Natural killer cell treated with Interleukin-12 subunit alpha and Interleukin-12 subunit beta and Interleukin-15 and Interleukin-18, amount 100 ng/mL, for 72 hours (primary cell): ENCODE data around the gene TXNL1. TPM values are rescaled to one million over a fixed set of nuclear protein-coding genes. Genes with fewer than 3 reads are reported as not detected.
"Not testable (repeated sequence)": the region's sequence is repeated elsewhere in the genome, so short reads cannot be mapped to it uniquely, and the experiment has no call there.

Source experiments
- ATAC-seq, 2 donors: fragments of 150-1000 bp; cut with Tn5 transposase in 1 of 2; sonication (Bioruptor Pico), chemical (Tn5 transposase) in 1 of 2; 2 replicates each; pipeline ENCODE4 v1.10.0; 2021
- DNase-seq: peaks from one replicate; pipeline ENCODE4 v3.0.0; 2022; ENCODE audit warnings: low spot score
- H3K27ac Mint-ChIP-seq, 2 donors: 1 replicate in 1 of 2; 2 replicates in 1 of 2; pipeline ENCODE4 v1.8.0; 2022; ENCODE audit warnings: mixed read lengths in 2 of 2, mild to moderate bottlenecking in 1 of 2, moderate library complexity in 1 of 2
- H3K27me3 Mint-ChIP-seq, 2 donors: 1 replicate in 1 of 2; 2 replicates in 1 of 2; pipeline ENCODE4 v1.8.0; 2022; ENCODE audit warnings: mixed read lengths in 2 of 2
- H3K36me3 Mint-ChIP-seq: one replicate; pipeline ENCODE4 v1.8.0; 2022; ENCODE audit warnings: mixed read lengths
- H3K4me1 Mint-ChIP-seq, 2 donors: 1 replicate in 1 of 2; 2 replicates in 1 of 2; pipeline ENCODE4 v1.8.0; 2022; ENCODE audit warnings: low read depth in 2 of 2, mixed read lengths in 2 of 2, mild to moderate bottlenecking in 1 of 2
- H3K4me3 Mint-ChIP-seq: one replicate; pipeline ENCODE4 v1.8.0; 2022; ENCODE audit warnings: mixed read lengths
- H3K9me3 Mint-ChIP-seq: 2 replicates; pipeline ENCODE4 v1.8.0; 2022; ENCODE audit warnings: mixed read lengths
- total RNA-seq, 2 donors: library from RNA; stranded (reverse); gene quantifications; one replicate each; pipeline ENCODE4 v1.2.3, GENCODE V29; 2022

The TXNL1 gene
- total RNA-seq, 2 donors from 2014 or later = 50.3 to 60.5 TPM

DNA sequence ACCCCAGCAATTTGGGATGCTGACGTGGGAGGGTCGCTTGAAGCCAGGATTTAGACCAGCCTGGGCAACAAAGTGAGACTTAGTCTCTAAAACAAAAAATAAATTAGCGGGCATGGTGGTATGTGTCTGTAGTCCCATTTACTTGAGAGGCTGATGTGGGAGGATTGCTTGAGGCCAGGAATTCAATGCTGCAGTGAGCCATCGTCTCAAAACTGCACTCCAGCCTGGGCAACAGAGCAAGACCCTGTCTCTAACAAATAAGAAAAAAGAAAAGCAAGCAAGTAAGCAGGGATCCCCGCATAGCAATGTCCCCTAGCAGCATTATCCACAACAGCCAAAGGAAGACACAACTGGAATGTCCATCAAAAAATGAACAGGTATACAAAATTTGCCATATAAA, 3.4 kb downstream of the TXNL1 start:
- H3K36me3 Mint-ChIP-seq = peaks cover 22% of the 10 kb centered on the region
- no peaks in the 10 kb centered on the region for H3K27me3 Mint-ChIP-seq
- H3K4me1 Mint-ChIP-seq = peaks cover 25 to 38% of the 10 kb centered on the region in 2 donors
- H3K4me3 Mint-ChIP-seq = peak overlapping the region; percentile 7
- peaks cover 3% of the 10 kb centered on the region for H3K9me3 Mint-ChIP-seq
- DNase-seq (no peak), ATAC-seq (no peak)
- H3K27ac Mint-ChIP-seq = no peak overlapping the region

- H3K27me3 Mint-ChIP-seq = no peaks in the 10 kb centered on the region
Observed at GRCh38 chr18:56632070-56633022, 6.0 kb downstream of the TXNL1 start.

DNA sequence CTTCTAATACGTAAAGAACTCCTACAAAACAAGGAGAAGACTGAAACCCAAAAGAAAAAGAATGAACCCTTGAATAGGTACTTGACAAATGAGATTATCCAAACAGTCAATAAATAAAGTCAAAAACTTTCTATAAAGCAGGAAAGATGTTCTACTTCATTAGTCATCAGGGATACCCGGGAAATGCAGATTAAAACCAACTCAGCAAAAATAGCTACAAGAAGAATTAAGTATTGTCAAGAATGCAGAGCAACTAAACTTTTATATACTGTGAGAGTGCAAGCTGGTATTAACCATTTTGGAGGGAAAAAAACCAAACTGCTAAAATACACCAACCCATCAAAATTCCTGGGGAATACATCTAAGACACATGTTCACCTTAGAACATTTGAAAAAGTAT, 10.4 kb downstream of the TXNL1 start:
- Mint-ChIP-seq H3K9me3 (no peaks in the 10 kb centered on the region), H3K36me3 (peaks cover 5% of the 10 kb centered on the region), H3K4me3 (no peak overlapping the region), H3K27me3 (no peaks in the 10 kb centered on the region), H3K27ac (no peak overlapping the region), H3K4me1 (peaks cover 23 to 24% of the 10 kb centered on the region in 2 donors)
- no peak for ATAC-seq
- DNase-seq = no peak

More at GRCh38 chr18:56632070-56633022, 6.0 kb downstream of the TXNL1 start:
- no peak overlapping the region for H3K4me3 Mint-ChIP-seq
- ATAC-seq (no peak), DNase-seq (no peak)
- H3K27ac Mint-ChIP-seq = no peak overlapping the region
- peaks cover 24 to 36% of the 10 kb centered on the region in 2 donors for H3K4me1 Mint-ChIP-seq
- H3K9me3 Mint-ChIP-seq = no peaks in the 10 kb centered on the region
- peaks cover 1% of the 10 kb centered on the region for H3K36me3 Mint-ChIP-seq

DNA sequence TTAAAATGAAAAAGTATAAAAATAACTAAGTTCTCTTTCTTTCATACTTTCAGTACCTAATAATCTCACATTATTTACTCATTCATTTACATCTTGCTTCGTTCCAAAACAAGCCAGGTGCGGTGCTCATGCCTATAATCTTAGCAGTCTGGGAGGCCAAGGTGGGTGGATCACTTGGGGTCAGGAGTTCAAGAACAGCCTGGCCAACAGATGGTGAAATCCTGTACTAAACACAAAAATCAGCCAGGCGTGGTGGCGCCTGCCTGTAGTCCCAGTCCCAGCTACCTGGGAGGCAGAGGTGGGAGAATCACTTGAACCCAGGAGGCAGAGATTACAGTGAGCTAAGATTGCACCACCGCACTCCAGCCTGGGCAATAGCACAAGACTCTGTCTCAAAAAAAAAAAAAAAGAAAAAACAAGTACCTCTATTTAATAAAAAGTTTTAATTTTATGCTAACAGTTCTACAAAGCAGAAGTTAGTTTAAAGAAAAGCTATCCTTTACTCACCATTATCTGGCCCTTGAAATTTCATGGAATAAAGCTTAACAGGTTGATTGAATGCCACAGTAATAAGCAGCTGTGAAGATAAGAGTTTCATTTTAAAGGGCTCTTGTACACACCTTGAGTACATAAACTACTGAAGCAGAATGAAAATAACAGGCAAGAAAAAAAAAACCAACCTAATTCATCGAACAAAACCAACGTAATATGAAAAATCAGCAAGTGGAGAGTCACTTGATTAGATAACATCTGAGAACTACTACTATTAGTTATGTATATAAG, 22.5 kb downstream of the TXNL1 start:
- Mint-ChIP-seq H3K4me1 (peaks cover 4 to 12% of the 10 kb centered on the region in 2 donors), H3K4me3 (no peak overlapping the region), H3K9me3 (no peaks in the 10 kb centered on the region), H3K27me3 (no peaks in the 10 kb centered on the region), H3K27ac (no peak overlapping the region), H3K36me3 (peaks cover 34% of the 10 kb centered on the region)
- ATAC-seq (no peak), DNase-seq (no peak)

GRCh38 chr18:56606618-56607017, 31.8 kb downstream of the TXNL1 start:
- Mint-ChIP-seq H3K4me1 (no peaks in the 10 kb centered on the region), H3K9me3 (no peaks in the 10 kb centered on the region), H3K4me3 (no peak overlapping the region), H3K27ac (no peak overlapping the region), H3K36me3 (peaks cover 11% of the 10 kb centered on the region), H3K27me3 (no peaks in the 10 kb centered on the region)
- DNase-seq (no peak), ATAC-seq (no peak)

GRCh38 chr18:56598422-56598821, 40.0 kb downstream of the TXNL1 start:
- H3K36me3 Mint-ChIP-seq = no peaks in the 10 kb centered on the region
- H3K27me3 Mint-ChIP-seq = peaks cover 0 to 2% of the 10 kb centered on the region in 2 donors
- ATAC-seq (no peak), DNase-seq (no peak)
- no peak overlapping the region for H3K4me3 Mint-ChIP-seq
- no peak overlapping the region for H3K27ac Mint-ChIP-seq
- no peaks in the 10 kb centered on the region for H3K9me3 Mint-ChIP-seq
- H3K4me1 Mint-ChIP-seq = no peaks in the 10 kb centered on the region

DNA sequence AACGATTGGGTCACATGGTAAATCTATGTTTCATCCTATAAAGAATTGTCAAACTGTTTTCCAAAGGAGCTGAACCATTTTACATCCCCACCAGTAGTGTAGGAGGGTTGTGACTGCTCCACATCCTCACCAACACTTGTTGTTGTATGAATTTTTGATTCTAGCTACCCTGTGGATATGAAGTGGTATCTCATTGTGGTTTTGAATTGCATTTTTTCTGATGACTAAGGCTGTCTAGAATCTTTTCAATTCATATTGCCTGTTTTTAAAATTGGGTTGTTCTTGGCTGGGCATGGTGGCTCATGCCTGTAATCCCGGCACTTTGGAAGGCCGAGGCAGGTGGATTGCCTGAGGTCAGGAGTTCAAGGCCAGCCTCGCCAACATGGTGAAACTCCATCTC, 44.5 kb downstream of the TXNL1 start:
- ATAC-seq = no peak
- Mint-ChIP-seq H3K4me1 (no peaks in the 10 kb centered on the region), H3K27ac (no peak overlapping the region), H3K36me3 (no peaks in the 10 kb centered on the region), H3K9me3 (no peaks in the 10 kb centered on the region), H3K4me3 (no peak overlapping the region), H3K27me3 (peaks cover under 1 to 2% of the 10 kb centered on the region in 2 donors)
- DNase-seq = no peak

DNA sequence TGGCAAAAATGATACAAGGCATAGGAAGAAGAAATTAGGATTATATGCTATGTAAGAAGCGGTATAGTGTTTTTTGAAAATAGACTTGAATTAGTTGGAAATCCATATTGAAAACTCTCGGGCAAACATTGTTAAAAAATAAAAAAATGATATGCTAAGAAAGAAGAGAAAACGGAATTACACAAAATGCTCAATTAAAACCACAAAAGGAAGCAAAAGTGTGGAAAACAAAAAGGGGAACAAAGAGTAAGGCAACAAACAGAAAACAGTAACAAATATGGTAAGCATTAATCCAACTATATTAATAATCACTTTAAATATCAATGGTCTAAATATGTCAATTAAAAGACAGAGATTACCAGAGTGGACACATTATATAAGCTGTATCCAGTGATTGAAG, 58.4 kb downstream of the TXNL1 start:
- ATAC-seq (no peak), DNase-seq (no peak)
- Mint-ChIP-seq H3K27me3 (peaks cover 4 to 22% of the 10 kb centered on the region in 2 donors), H3K27ac (no peak overlapping the region), H3K36me3 (no peaks in the 10 kb centered on the region), H3K9me3 (no peaks in the 10 kb centered on the region), H3K4me3 (no peak overlapping the region), H3K4me1 (no peaks in the 10 kb centered on the region)

- ATAC-seq = no peak
- Mint-ChIP-seq H3K27me3 (peaks cover 4 to 22% of the 10 kb centered on the region in 2 donors), H3K36me3 (no peaks in the 10 kb centered on the region), H3K9me3 (no peaks in the 10 kb centered on the region), H3K4me3 (no peak overlapping the region), H3K27ac (no peak overlapping the region), H3K4me1 (no peaks in the 10 kb centered on the region)
- DNase-seq = no peak
Observed at GRCh38 chr18:56579451-56579850, 58.9 kb downstream of the TXNL1 start.

- peaks cover 4 to 22% of the 10 kb centered on the region in 2 donors for H3K27me3 Mint-ChIP-seq
- DNase-seq (no peak), ATAC-seq (no peak)
- H3K36me3 Mint-ChIP-seq = no peaks in the 10 kb centered on the region
- no peaks in the 10 kb centered on the region for H3K9me3 Mint-ChIP-seq
- no peak overlapping the region for H3K4me3 Mint-ChIP-seq
- H3K27ac Mint-ChIP-seq = no peak overlapping the region
- H3K4me1 Mint-ChIP-seq = peaks cover 0 to 7% of the 10 kb centered on the region in 2 donors
Observed at GRCh38 chr18:56576826-56577573, 61.4 kb downstream of the TXNL1 start.

DNA sequence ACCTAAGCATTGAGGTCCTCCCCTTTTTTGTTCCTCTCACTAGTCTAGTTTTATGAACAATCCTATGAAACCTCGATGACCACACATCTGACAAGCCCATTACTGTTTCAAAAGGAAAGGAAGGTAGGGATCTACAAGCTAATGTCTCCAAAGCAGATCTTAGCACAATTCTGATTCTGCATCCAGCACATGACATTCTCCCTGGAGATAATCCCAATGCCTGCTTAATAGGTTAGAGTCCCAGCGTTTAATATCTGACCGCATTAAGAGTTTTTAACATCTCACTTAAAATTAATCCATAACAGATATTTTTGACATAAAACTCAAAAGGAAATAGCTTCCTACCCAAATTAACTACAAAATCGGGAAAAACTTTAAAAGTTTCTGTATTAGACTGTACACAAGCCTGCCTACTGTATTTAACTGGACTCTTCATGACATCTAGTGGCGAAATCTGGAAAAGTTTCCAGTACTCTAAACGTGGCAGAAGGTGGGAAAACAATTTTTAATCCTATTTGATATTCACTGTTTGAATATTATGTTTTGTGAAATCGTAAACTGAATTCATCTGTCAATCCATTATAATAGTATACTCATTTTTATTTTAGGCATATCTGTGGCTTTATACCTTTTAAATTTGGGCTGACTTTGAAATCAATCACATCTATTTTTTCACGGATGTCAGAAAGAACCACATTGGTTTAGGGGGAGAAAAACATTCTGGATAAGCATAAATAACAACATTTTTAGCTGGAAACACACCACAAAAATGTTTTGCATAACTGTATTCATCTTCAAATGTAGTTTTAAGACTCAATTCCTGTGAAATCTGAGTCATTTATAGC, 62.4 kb downstream of the TXNL1 start:
- H3K27me3 Mint-ChIP-seq = peaks cover 4 to 23% of the 10 kb centered on the region in 2 donors
- no peaks in the 10 kb centered on the region for H3K9me3 Mint-ChIP-seq
- ATAC-seq (no peak), DNase-seq (no peak)
- no peak overlapping the region for H3K4me3 Mint-ChIP-seq
- peaks cover 0 to 10% of the 10 kb centered on the region in 2 donors for H3K4me1 Mint-ChIP-seq
- no peaks in the 10 kb centered on the region for H3K36me3 Mint-ChIP-seq
- H3K27ac Mint-ChIP-seq = no peak overlapping the region

DNA sequence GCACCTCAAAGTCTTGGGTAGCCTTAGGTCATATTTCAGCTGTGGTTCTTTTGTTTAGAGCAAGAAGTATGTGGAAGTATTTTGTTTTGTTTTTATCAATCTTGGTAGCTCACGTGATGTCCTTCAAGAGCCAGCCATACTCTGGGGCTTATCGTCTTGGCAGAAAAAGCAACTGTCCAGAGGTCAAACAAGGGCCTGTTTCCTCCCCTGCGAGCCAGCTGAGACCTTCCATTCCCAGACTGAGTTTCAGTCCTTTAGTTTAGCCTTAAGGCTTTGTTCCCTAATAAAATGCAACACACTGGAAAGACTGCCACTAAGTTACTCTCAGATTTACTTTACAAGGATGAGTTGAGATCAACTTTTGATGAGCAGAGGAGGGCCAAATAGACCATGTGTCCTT, 63.5 kb downstream of the TXNL1 start:
- Mint-ChIP-seq H3K36me3 (no peaks in the 10 kb centered on the region), H3K4me3 (no peak overlapping the region), H3K27ac (no peak overlapping the region), H3K27me3 (peaks cover 7 to 29% of the 10 kb centered on the region in 2 donors), H3K9me3 (no peaks in the 10 kb centered on the region), H3K4me1 (peaks cover 0 to 10% of the 10 kb centered on the region in 2 donors)
- DNase-seq (no peak), ATAC-seq (no peak)

DNA sequence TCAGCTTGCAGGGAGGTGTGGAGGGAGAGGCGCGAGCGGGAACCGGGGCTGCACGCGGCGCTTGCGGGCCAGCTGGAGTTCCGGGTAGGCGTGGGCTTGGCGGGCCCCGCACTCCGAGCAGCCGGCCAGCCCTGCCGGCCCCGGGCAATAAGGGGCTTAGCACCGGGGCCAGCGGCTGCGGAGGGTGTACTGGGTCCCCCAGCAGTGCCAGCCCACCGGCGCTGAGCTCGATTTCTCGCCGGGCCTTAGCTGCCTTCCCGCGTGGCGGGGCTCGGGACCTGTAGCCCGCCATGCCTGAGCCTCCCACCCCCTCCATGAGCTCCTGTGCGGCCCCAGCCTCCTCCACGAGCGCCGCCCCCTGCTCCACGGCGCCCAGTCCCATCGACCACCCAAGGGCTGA, 66.1 kb downstream of the TXNL1 start:
- DNase-seq, H3K9me3 Mint-ChIP-seq, ATAC-seq, H3K27ac Mint-ChIP-seq, H3K4me3 Mint-ChIP-seq, H3K36me3 Mint-ChIP-seq, H3K4me1 Mint-ChIP-seq: not testable (repeated sequence)
- peaks cover 3 to 15% of the 10 kb centered on the region in 2 donors for H3K27me3 Mint-ChIP-seq
